AML-193 (cell line): Measurements from ENCODE around the gene TM4SF1.
A peak's percentile ranks its signal among the peaks of the same experiment; 100 is the strongest.

Experiments
- DNase-seq, 2 experiments: peaks; one replicate each; lab custom pipeline; 2025; lab: John Stamatoyannopoulos, UW

The TM4SF1 gene

GRCh38 chr3:149375501-149376196 lies 1.8 kb downstream of the TM4SF1 start:
- DNase-seq: no peak

- DNase-seq: peak in 1 of 2 experiments; percentile 22
These were observed 2.5 kb downstream of the TM4SF1 start for GRCh38 chr3:149374793-149375500.

- DNase-seq: no peak
These were observed 3.1 kb downstream of the TM4SF1 start for GRCh38 chr3:149374391-149374790.

GRCh38 chr3:149373235-149374125 lies 4.0 kb downstream of the TM4SF1 start:
- DNase-seq: peak; percentile 96 to 97

GRCh38 chr3:149371723-149372114 lies 5.7 kb downstream of the TM4SF1 start:
- no peak for DNase-seq

GRCh38 chr3:149371001-149371722 lies 6.3 kb downstream of the TM4SF1 start:
- DNase-seq: peak; percentile 58 to 74

- no peak for DNase-seq
These were observed 7.2 kb downstream of the TM4SF1 start for GRCh38 chr3:149369991-149370866.

- DNase-seq: no peak
These were observed 8.6 kb downstream of the TM4SF1 start for GRCh38 chr3:149368674-149369497.

- DNase-seq: no peak
These were observed 9.2 kb downstream of the TM4SF1 start for GRCh38 chr3:149368201-149368673.

- no peak for DNase-seq
These were observed 10.3 kb downstream of the TM4SF1 start for GRCh38 chr3:149366941-149367840.

- DNase-seq: no peak
These were observed 11.4 kb downstream of the TM4SF1 start for GRCh38 chr3:149366031-149366430.

- no peak for DNase-seq
These were observed 12.8 kb downstream of the TM4SF1 start for GRCh38 chr3:149364624-149365023.

GRCh38 chr3:149363053-149363452 lies 14.4 kb downstream of the TM4SF1 start:
- no peak for DNase-seq

GRCh38 chr3:149362366-149362765 lies 15.1 kb downstream of the TM4SF1 start:
- no peak for DNase-seq

GRCh38 chr3:149356630-149357029 lies 20.8 kb downstream of the TM4SF1 start:
- DNase-seq: no peak

GRCh38 chr3:149356044-149356592 lies 21.3 kb downstream of the TM4SF1 start:
- no peak for DNase-seq

- DNase-seq: no peak
These were observed 23.8 kb downstream of the TM4SF1 start for GRCh38 chr3:149353581-149354184.

GRCh38 chr3:149352556-149352955 lies 24.9 kb downstream of the TM4SF1 start:
- peak; percentile 82 to 88 for DNase-seq
